22Rv1 (cell line): ENCODE results near the gene MOK.

Experiments
- CTCF ChIP-seq: fragments of 450-650 bp; IDR thresholded peaks from 2 replicates; pipeline ENCODE4 v1.5.1; 2017; ENCODE audit warnings: mild to moderate bottlenecking
- ZFX ChIP-seq: fragments of 450-650 bp; IDR thresholded peaks from 2 replicates; pipeline ENCODE4 v1.6.1; 2017; ENCODE audit warnings: antibody characterized with exemption, borderline replicate concordance

- TF ChIP-seq CTCF = no peak
- no peak for TF ChIP-seq ZFX
These were observed 30.2 kb upstream of the MOK start for GRCh38 chr14:102335163-102335562.
